SK-N-SH (cell line): ENCODE data around the gene RHBDD3.

ENCODE experiments used
- CHD2 ChIP-seq: fragments of 150-350 bp; IDR thresholded peaks from 2 replicates; pipeline ENCODE4 v1.6.1; 2018; ENCODE audit warnings: low read length; ENCODE audit not compliant: partially characterized antibody
- MXI1 ChIP-seq: IDR thresholded peaks from 2 replicates; pipeline ENCODE4 v1.6.1; 2012; ENCODE audit warnings: mild to moderate bottlenecking, low read depth, low read length, improper control_type of control experiment
- SIN3A ChIP-seq: IDR thresholded peaks from 2 replicates; pipeline ENCODE4 v1.6.1; 2012; ENCODE audit warnings: low read depth, mild to moderate bottlenecking, low read length, moderate library complexity, borderline replicate concordance

GRCh38 chr22:29302402-29302680 lies 34.6 kb upstream of the RHBDD3 start:
- TF ChIP-seq SIN3A (no peak), CHD2 (no peak), MXI1 (no peak)
